HUES48 (cell line): Measurements from ENCODE around the gene RGS11.
"Not testable (repeated sequence)": the region's sequence is repeated elsewhere in the genome, so short reads cannot be mapped to it uniquely, and the experiment has no call there.

Experiments
- H3K27ac ChIP-seq: one replicate; pipeline ENCODE4 v1.7.0; 2013; ENCODE audit warnings: low read depth, low read length, inconsistent platforms
- H3K27me3 ChIP-seq: 2 replicates; pipeline ENCODE4 v1.6.1; 2013; ENCODE audit warnings: mild to moderate bottlenecking, low read length; ENCODE audit not compliant: control insufficient read depth, insufficient read depth
- H3K36me3 ChIP-seq: 2 replicates; pipeline ENCODE4 v1.6.1; 2013; ENCODE audit warnings: low read length; ENCODE audit not compliant: control insufficient read depth, insufficient read depth
- H3K4me1 ChIP-seq: 2 replicates; pipeline ENCODE4 v1.6.1; 2013; ENCODE audit warnings: mild to moderate bottlenecking, low read length; ENCODE audit not compliant: control insufficient read depth, insufficient read depth
- H3K4me3 ChIP-seq: 2 replicates; pipeline ENCODE4 v1.5.1; 2013; ENCODE audit warnings: mild to moderate bottlenecking, low read depth, low read length
- H3K9ac ChIP-seq: 2 replicates; pipeline ENCODE4 v1.6.1; 2013; ENCODE audit warnings: mild to moderate bottlenecking, low read depth, low read length, moderate library complexity
- H3K9me3 ChIP-seq: 2 replicates; pipeline ENCODE4 v1.6.1; 2013; ENCODE audit warnings: low read length; ENCODE audit not compliant: control insufficient read depth, insufficient read depth

Gene RGS11

DNA sequence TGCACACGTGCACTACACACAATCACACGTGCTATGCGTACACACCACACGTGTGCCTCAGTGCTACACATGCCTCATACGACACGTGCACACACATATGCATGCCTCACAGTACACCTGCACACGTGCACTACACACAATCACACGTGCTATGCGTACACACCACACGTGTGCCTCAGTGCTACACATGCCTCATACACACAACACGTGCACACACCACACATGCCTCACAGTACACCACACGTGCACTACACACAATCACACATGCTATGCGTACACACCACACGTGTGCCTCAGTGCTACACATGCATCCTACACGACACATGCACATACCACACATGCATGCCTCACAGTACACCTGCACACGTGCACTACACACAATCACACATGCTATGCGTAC is 8.2 kb downstream of the RGS11 start:
- H3K27ac ChIP-seq, H3K27me3 ChIP-seq, H3K4me3 ChIP-seq, H3K4me1 ChIP-seq, H3K9me3 ChIP-seq, H3K9ac ChIP-seq, H3K36me3 ChIP-seq: not testable (repeated sequence)

DNA sequence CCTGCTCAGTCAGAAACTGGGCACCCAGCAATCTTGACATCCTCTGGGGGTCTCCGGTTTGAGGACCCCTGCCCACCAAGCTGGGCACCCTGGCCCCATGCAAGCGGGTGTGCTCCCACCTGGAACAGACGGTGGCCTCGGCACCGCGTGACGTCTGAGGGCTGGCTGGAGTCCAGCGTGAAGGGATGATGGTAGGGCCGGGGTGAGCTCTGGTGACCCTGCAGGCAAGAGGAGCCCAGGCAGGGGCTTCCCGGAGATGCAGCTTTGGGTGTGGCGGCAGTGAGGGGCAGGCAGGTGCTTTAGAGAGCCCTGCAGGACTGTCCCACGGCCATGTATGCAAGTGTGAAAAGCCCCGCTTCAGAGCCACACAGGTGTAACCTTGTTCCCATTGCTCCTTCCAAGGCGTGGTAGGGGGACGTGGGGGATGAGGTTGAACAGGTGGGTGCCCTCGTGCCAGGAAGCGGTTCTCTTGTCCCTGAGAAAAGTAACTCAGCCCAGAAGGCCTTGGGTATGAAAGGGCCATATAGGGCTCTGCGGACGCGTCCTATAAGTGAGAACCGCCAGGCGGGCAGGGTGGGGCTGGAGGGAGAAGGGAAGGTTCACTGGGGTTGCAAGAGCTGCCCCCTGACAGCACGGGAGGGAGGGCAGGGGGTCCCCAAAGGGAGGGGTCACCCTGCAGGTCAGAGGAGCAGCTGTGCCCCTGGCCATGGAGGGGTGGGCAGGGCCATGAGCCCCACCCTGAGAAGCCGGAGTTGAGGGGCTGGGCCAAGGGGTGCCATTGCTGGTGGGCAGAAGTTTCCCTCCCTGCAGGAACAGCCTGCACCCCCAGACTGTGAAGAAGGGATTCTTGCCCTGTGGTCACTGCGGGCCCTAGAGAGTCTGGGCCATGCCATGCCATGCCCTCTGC is 9.2 kb downstream of the RGS11 start:
- Histone ChIP-seq H3K36me3 (peaks cover 14% of the 10 kb centered on the region), H3K9me3 (no peaks in the 10 kb centered on the region), H3K4me1 (no peaks in the 10 kb centered on the region), H3K27me3 (no peaks in the 10 kb centered on the region), H3K9ac (no peak overlapping the region), H3K27ac (no peak overlapping the region), H3K4me3 (no peak overlapping the region)

DNA sequence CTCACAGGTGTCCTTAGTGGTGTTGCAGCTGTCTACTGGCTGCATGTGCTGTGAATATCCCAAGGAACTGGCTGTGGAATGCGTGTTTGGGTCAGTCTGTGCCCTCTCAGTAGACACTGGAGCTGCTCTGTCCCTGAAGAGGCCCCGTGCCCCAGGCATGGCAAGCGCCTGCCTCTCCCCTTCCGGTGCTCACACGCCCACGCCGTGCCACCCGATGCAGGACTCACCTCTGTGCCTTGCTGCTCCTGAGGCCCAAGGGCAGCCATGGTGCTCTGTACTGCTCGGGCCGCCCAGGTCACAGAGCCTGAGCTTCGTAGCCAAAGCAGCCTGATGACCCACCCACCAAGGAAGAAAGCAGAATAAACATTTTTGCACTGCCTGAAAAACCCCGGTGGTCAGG is 10.0 kb downstream of the RGS11 start:
- Histone ChIP-seq H3K36me3 (peaks cover 22% of the 10 kb centered on the region), H3K4me1 (no peaks in the 10 kb centered on the region), H3K4me3 (no peak overlapping the region), H3K9me3 (no peaks in the 10 kb centered on the region), H3K27me3 (no peaks in the 10 kb centered on the region), H3K27ac (no peak overlapping the region), H3K9ac (no peak overlapping the region)

DNA sequence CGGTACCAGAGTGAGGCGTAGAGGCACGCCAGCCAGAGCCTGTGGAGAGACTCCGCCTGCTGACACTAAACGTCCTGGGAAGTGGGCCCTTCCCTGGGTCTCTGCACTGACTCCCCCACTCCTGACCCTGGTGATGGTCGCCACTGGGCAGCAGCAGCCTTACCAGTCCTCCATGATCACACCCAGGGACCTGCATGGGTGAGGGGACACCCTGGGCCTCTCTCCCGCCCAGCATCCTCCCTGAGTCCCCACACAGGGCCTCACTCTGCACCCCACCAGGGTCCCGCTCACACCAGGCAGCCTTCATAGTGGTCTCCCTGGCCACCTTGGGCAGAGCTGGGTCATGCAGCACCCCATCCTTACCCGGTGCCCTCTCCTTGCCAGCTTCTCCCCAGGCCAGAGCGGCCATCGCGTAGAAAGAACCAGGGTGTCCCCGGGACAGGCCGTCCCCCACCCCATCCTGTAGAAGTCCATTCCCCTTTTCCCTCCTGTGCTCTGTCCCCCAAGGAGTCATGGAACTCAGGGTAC is 10.7 kb downstream of the RGS11 start:
- Histone ChIP-seq H3K27me3 (no peaks in the 10 kb centered on the region), H3K27ac (no peak overlapping the region), H3K4me1 (no peaks in the 10 kb centered on the region), H3K9me3 (no peaks in the 10 kb centered on the region), H3K4me3 (no peak overlapping the region), H3K9ac (no peak overlapping the region), H3K36me3 (peaks cover 29% of the 10 kb centered on the region)

DNA sequence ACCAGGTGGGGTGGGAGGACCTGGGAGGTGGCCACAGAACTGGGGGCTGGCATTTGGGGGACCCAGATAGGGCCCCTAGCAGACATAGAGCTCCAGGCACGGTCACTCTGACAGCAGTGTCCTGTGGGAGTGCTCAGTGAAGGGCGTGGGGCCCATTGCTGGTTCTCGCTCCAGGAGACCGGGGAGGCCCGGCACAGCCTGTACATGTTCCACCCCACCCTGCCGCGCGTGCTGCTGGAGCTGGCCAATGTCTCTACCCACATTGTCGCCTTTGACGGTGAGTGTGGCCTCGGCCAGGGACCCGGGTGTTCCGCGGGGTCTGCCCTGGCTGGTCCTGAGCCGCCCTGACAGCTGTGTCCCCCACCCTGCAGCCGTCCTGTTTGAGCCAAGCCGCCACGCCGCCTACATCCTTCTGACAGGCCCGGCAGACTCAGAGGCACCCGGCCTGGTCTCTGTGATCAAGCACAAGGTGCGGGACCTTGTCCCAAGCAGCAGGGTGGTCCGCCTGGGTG is 11.2 kb downstream of the RGS11 start:
- no peak overlapping the region for H3K4me3 ChIP-seq
- H3K9ac ChIP-seq = no peak overlapping the region
- H3K27me3 ChIP-seq = no peaks in the 10 kb centered on the region
- no peaks in the 10 kb centered on the region for H3K9me3 ChIP-seq
- no peak overlapping the region for H3K27ac ChIP-seq
- peaks cover 33% of the 10 kb centered on the region for H3K36me3 ChIP-seq
- no peaks in the 10 kb centered on the region for H3K4me1 ChIP-seq

DNA sequence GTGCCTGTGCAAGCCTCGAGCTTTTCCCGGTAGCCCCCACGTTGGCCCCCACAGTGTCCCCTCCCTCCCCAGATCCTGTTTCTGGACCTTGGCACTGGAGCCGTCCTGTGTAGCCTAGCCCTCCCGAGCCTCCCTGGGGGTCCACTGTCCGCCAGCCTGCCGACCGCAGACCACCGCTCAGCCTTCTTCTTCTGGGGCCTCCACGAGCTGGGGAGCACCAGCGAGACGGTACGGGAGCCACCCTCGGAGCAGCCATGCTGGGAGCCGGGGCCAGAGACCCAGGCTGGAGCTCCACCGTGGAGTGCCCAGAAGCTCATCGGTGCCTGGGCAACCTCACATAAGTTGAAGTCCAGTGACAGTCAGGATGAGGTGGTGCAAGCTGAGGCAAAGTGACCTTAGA is 11.8 kb downstream of the RGS11 start:
- no peak overlapping the region for H3K9ac ChIP-seq

DNA sequence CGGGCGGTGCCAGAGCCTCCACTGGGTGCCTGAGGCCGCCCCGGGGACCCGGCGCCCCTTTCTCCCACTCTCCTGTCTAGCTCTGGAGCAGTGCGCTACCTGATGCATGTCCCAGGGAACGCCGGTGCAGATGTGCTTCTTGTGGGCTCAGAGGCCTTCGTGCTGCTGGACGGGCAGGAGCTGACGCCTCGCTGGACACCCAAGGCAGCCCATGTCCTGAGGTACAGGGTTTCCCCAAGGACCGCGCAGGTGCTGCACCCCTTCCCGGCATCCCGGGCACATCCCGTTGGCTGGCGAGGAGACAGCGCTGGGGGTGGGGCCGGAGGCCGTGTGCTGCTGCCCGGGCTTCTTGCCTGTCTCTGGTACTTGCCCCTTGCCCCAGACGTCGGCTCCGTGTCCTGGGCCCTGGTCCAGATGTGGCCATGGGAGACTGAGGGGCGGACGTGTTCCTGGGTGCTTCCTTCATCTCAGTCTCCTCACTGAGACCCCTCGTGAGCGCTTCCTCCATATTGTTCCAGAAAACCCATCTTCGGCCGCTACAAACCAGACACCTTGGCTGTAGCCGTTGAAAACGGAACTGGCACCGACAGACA is 12.5 kb downstream of the RGS11 start:
- H3K4me3 ChIP-seq = no peak overlapping the region
- H3K9ac ChIP-seq = no peak overlapping the region
- peaks cover 40% of the 10 kb centered on the region for H3K36me3 ChIP-seq
- no peaks in the 10 kb centered on the region for H3K9me3 ChIP-seq
- H3K27ac ChIP-seq = no peak overlapping the region
- no peaks in the 10 kb centered on the region for H3K4me1 ChIP-seq
- H3K27me3 ChIP-seq = no peaks in the 10 kb centered on the region

More for the DNA sequence above, 11.8 kb downstream of the RGS11 start:
- Histone ChIP-seq H3K4me3 (no peak overlapping the region), H3K27ac (no peak overlapping the region), H3K27me3 (no peaks in the 10 kb centered on the region), H3K9me3 (no peaks in the 10 kb centered on the region), H3K4me1 (no peaks in the 10 kb centered on the region), H3K36me3 (peaks cover 38% of the 10 kb centered on the region)

DNA sequence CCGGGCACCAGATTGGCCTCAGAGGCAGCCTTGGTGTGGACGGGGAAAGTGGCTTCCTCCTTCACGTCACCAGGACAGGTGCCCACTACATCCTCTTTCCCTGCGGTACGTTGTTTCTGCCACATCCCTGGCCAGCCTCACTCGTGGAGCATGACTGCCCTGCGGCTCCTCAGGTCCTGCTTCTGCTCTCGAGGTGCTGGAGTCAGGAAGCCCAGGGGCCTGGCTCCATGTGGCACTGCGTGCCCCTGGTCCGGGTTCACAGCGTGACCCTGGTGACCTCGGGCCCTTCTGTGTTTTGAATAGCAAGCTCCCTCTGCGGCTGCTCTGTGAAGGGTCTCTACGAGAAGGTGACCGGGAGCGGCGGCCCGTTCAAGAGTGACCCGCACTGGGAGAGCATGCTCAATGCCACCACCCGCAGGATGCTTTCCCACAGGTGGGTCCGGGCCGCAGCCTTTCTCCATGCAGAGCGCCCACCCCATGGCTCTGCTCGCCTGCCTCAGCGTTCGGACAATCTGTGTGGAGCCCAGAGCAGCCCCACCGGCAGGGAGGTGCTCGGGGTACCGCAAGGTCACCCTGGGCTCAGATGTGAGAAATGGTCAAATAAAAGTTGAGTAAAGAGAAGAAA is 13.5 kb downstream of the RGS11 start:
- Histone ChIP-seq H3K27ac (no peak overlapping the region), H3K9ac (no peak overlapping the region), H3K4me1 (no peaks in the 10 kb centered on the region), H3K27me3 (no peaks in the 10 kb centered on the region), H3K36me3 (peaks cover 40% of the 10 kb centered on the region), H3K9me3 (no peaks in the 10 kb centered on the region), H3K4me3 (no peak overlapping the region)

DNA sequence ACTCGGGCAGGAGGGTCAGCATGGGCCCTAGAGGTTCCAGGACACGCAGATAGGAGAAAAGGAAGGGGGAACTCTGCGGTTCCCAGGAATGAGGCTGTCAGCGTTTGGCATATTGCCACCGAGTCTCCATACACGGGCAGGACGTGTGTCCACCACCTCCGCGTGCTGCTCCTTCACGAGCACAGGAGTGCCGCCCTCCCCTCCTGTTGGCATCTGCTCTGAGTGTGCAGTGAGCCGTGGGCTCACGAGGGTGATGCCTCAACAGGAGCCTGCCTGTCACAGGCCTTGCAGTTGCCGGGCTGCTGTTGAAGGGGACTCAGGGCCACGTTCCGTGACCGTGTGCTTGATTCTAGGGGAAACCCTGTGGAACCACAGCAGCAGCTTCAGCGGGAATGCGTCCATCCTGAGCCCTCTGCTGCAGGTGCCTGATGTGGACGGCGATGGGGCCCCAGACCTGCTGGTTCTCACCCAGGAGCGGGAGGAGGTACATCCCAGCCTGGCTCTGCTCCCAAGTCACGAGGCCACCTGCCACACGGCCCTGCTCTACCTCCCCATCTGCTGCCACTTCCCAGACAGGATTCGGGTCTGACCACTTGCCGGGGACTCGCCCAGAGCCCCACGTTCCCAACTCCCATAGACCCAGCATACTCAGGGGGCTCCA is 14.6 kb downstream of the RGS11 start:
- Histone ChIP-seq H3K27me3 (no peaks in the 10 kb centered on the region), H3K4me1 (no peaks in the 10 kb centered on the region), H3K27ac (no peak overlapping the region), H3K9ac (no peak overlapping the region), H3K4me3 (no peak overlapping the region), H3K9me3 (no peaks in the 10 kb centered on the region), H3K36me3 (peaks cover 41% of the 10 kb centered on the region)

DNA sequence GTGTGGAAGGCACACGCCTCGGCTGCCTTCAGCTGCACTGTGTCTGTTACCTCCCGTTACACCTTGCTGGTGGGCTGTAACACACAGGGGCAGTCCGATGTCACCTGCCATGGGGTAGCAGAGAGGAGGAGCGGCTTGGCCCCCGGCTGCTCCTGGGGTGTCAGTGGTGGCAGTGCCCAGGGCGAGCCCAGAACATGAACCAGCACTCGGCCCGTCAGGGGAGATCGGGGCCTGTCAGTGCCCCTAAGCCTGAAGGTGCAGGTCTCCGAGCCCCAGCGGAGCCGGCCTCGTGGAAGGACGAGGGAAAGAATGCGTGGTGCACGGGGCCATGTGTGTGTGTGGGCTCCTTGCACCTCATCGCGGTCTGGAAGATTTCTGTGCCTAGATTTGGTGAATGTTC is 15.4 kb downstream of the RGS11 start:
- no peaks in the 10 kb centered on the region for H3K27me3 ChIP-seq
- H3K4me3 ChIP-seq = no peak overlapping the region
- H3K27ac ChIP-seq = no peak overlapping the region
- no peaks in the 10 kb centered on the region for H3K9me3 ChIP-seq
- no peak overlapping the region for H3K9ac ChIP-seq
- no peaks in the 10 kb centered on the region for H3K4me1 ChIP-seq
- peaks cover 48% of the 10 kb centered on the region for H3K36me3 ChIP-seq
